GM19351 (cell line): ENCODE results near the gene SLC35E4.

ENCODE experiments used
- ATAC-seq: cut with Tn5 transposase; IDR thresholded peaks from one replicate; pipeline ENCODE4 v1.9.1; 2021; ENCODE audit warnings: mild to moderate bottlenecking, moderate library complexity; ENCODE audit not compliant: unreplicated experiment

The SLC35E4 gene

GRCh38 chr22:30685178-30685577 is 49.6 kb downstream of the SLC35E4 start:
- ATAC-seq, result no peak

GRCh38 chr22:30687358-30687757 is 51.8 kb downstream of the SLC35E4 start:
- ATAC-seq, result no peak

GRCh38 chr22:30689622-30690021 is 54.0 kb downstream of the SLC35E4 start:
- no peak for ATAC-seq

- no peak for ATAC-seq
Measured at GRCh38 chr22:30691204-30691603, 55.6 kb downstream of the SLC35E4 start.

- ATAC-seq, result no peak
Measured at GRCh38 chr22:30694171-30694639, 58.6 kb downstream of the SLC35E4 start.

- no peak for ATAC-seq
Measured at GRCh38 chr22:30694640-30695350, 59.2 kb downstream of the SLC35E4 start, which contains the start of gene OSBP2. TSS of gene OSBP2 (plus strand) at chr22:30694874. CDS start at chr22:30694910, 36 bp downstream.

- ATAC-seq, result no peak
Measured at GRCh38 chr22:30695351-30695851, 59.8 kb downstream of the SLC35E4 start.

- ATAC-seq, result no peak
Measured at GRCh38 chr22:30695871-30696655, 60.5 kb downstream of the SLC35E4 start.
